ENCODE measurements around the gene CCDC138. TPM values are rescaled to one million over a fixed set of nuclear protein-coding genes. Genes with fewer than 3 reads are reported as not detected.

The CCDC138 gene
- total RNA-seq, 1 donor: 9.1 TPM

- no peak overlapping the region for H3K4me3 ChIP-seq (ENCODE audit: low read depth, low read length)
- DNase-seq (ENCODE audit: low read depth): no peak
- TF ChIP-seq, protein P1, sequence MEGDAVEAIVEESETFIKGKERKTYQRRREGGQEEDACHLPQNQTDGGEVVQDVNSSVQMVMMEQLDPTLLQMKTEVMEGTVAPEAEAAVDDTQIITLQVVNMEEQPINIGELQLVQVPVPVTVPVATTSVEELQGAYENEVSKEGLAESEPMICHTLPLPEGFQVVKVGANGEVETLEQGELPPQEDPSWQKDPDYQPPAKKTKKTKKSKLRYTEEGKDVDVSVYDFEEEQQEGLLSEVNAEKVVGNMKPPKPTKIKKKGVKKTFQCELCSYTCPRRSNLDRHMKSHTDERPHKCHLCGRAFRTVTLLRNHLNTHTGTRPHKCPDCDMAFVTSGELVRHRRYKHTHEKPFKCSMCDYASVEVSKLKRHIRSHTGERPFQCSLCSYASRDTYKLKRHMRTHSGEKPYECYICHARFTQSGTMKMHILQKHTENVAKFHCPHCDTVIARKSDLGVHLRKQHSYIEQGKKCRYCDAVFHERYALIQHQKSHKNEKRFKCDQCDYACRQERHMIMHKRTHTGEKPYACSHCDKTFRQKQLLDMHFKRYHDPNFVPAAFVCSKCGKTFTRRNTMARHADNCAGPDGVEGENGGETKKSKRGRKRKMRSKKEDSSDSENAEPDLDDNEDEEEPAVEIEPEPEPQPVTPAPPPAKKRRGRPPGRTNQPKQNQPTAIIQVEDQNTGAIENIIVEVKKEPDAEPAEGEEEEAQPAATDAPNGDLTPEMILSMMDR (IDR thresholded peaks at IDR 0.05; ENCODE audit: insufficient read depth, low read depth, low read length): no peak
Measured at GRCh38 chr2:108910011-108910431, 123.5 kb downstream of the CCDC138 start.

DNA sequence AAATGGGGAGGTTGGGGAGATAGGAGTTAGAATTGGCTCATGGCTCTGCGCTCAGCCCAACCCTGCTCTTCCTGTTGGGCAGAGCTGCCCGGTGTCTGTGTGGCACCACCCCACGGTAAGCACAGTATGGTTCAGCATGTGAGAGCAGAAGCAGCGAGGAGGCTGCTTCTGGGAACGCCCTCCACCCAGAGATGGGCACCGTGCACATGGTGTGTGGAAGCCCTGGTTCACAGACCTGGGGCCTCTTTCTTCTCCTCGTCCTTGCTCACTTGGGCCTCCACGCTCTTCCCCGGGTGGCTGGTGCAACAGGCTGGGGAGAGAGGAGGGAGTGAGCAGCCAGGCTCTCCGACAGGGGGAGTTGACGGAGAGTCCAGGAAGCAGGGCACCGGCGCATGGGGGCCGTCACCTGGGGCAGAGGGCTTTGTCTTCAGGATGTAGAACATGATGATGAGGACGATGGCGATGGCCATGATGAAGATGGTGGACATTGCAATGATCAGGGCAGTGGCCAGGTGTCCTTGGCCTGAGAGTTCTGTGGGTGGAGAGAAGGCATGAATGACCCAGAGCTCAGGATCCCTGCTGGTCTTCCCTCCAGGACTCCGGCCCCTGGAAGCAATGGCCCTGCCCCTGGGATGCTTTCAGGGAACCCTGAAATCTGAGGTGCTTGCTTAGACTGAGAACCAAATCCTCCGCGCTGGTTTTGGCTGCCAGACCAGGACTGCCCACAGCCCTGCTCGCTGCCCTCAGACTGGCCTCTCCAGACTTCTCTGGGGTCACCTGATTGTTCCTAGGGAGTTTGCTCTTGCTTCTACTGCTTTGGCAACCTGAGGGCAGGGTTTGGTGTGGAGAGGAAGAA lies 124.2 kb downstream of the CCDC138 start:
- TF ChIP-seq, protein P1 (IDR thresholded peaks at IDR 0.05; ENCODE audit: insufficient read depth, low read depth, low read length): no peak

GRCh38 chr2:108911401-108911800 lies 124.8 kb downstream of the CCDC138 start:
- no peak overlapping the region for H3K4me3 ChIP-seq (ENCODE audit: low read depth, low read length)
- DNase-seq (ENCODE audit: low read depth): no peak
- TF ChIP-seq, protein P1 (IDR thresholded peaks at IDR 0.05; ENCODE audit: insufficient read depth, low read depth, low read length): no peak

More for the DNA sequence above, 124.2 kb downstream of the CCDC138 start:
- DNase-seq (ENCODE audit: low read depth): no peak
- H3K4me3 ChIP-seq (ENCODE audit: low read depth, low read length): no peak overlapping the region

DNA sequence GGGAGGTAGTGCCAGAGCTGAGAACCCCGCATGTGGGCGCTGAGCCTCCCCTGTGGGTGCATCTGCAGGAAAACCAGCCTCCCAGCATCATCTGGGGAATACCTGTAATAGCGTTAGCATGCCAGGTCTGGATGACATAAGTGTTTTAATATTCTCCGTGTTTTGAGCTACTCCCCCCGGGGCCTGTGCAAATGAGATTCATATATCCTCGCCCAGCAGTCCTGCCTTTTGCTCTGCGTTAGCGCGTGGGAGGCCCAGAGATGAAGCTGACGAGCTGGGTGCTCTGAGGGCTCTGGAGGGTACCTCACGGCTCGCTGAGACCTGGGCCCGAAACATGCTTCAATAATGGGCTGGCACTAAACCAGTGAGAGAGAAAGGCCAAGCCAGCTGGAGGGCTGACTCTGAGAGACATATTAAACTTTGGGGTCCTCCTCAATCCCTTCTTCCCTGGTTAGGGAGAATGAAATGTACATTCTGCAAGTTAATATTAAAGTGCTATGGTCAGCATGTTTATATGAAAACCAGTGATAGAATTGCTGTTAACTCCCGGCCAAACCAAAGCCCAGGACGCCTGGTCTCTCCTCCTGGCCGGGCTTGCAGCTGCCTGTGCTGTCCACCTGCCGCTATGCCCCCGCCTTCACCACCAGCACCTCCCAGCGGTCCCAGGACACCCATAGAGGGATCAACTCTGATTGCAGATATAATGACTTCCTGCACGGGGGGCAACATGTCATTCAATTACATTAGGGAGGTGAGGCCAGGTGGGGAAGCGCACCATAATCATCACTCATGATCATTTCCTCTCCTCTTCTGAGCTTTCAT lies 125.4 kb downstream of the CCDC138 start:
- H3K4me3 ChIP-seq (ENCODE audit: low read depth, low read length): no peak overlapping the region
- TF ChIP-seq, protein P1 (IDR thresholded peaks at IDR 0.05; ENCODE audit: insufficient read depth, low read depth, low read length): no peak
- DNase-seq (ENCODE audit: low read depth): no peak

- no peak for DNase-seq (ENCODE audit: low read depth)
- TF ChIP-seq, protein P1 (IDR thresholded peaks at IDR 0.05; ENCODE audit: insufficient read depth, low read depth, low read length): no peak
- H3K4me3 ChIP-seq (ENCODE audit: low read depth, low read length): no peak overlapping the region
Measured at GRCh38 chr2:108912629-108912902, 126.0 kb downstream of the CCDC138 start.

- TF ChIP-seq, protein P1 (IDR thresholded peaks at IDR 0.05; ENCODE audit: insufficient read depth, low read depth, low read length): no peak
- no peak for DNase-seq (ENCODE audit: low read depth)
Measured at GRCh38 chr2:108916122-108916795, 129.7 kb downstream of the CCDC138 start.

More at GRCh38 chr2:108916122-108916795, 129.7 kb downstream of the CCDC138 start:
- no peak overlapping the region for H3K4me3 ChIP-seq (ENCODE audit: low read depth, low read length)

Data from fibroblast of villous mesenchyme (primary cell).